HCT116 (cell line): ENCODE data around the gene EPS15. TPM values are rescaled to one million over a fixed set of nuclear protein-coding genes. Genes with fewer than 3 reads are reported as not detected.
A peak's percentile ranks its signal among the peaks of the same experiment; 100 is the strongest.

ENCODE experiments used
- ATAC-seq: fragments of 200-7000 bp; cut with Tn5 transposase; 2 replicates; pipeline ENCODE4 v1.9.1; 2020; ENCODE audit warnings: mild to moderate bottlenecking, moderate library complexity
- BruUV-seq: library from RNA; stranded (reverse); fragments of 400-500 nt; replicated peaks from 2 replicates; lab custom pipeline; 2021; lab: Mats Ljungman, UMichigan
- CTCF ChIA-PET: fragments of 300-600 bp; sonication (Branson Sonifier 250); formaldehyde crosslinking; loops from one replicate; lab custom pipeline; 2021; ENCODE audit warnings: antibody characterized with exemption; lab: Charles Lee
- POLR2A ChIA-PET: fragments of 300-600, 350-600 bp; sonication (Branson Sonifier 250); formaldehyde crosslinking; loops from one replicate; lab custom pipeline; 2021; ENCODE audit warnings: antibody characterized with exemption; lab: Charles Lee
- RAD21 ChIA-PET, 2 experiments: fragments of 300-600 bp; sonication (Branson Sonifier 250); formaldehyde crosslinking; loops; one replicate each; lab custom pipeline; 2023; ENCODE audit warnings: low total read pairs in 2 of 2; ENCODE audit not compliant: uncharacterized antibody in 2 of 2, unreplicated experiment in 2 of 2, low non-redundant PET in 1 of 2; lab: Charles Lee
- DNase-seq: peaks from one replicate; pipeline ENCODE4 v3.0.0-alpha.2; 2010; ENCODE audit warnings: low read depth, low spot score
- H2AFZ ChIP-seq: fragments of 200-600 bp; shearing (Covaris generic), sonication (generic); 2 replicates; pipeline ENCODE4 v1.6.1; 2017; ENCODE audit warnings: low read depth, mixed run types, mixed read lengths, antibody characterized with exemption, low read length; ENCODE audit not compliant: poor library complexity, severe bottlenecking
- H3K27ac ChIP-seq: 2 replicates; pipeline ENCODE4 v1.5.1; 2012; ENCODE audit warnings: low read depth, low read length
- H3K27me3 ChIP-seq: fragments of 200-600 bp; sonication (generic); 2 replicates; pipeline ENCODE4 v1.6.1; 2016; ENCODE audit warnings: mixed run types, low read length, mixed read lengths; ENCODE audit not compliant: insufficient read depth
- H3K36me3 ChIP-seq, 2 experiments: fragments of 200-500 bp in 1 of 2; fragments of 200-600 bp in 1 of 2; sonication (Bioruptor generic) in 1 of 2; sonication (generic) in 1 of 2; 2 replicates each; pipeline versions ENCODE4 v1.5.1 to v1.6.1; 2014 to 2016; ENCODE audit warnings: low read length in 2 of 2, inconsistent platforms in 1 of 2, mixed read lengths in 1 of 2, mixed run types in 1 of 2; ENCODE audit not compliant: insufficient read depth in 2 of 2, control insufficient read depth in 1 of 2
- H3K4me1 ChIP-seq, 2 experiments: fragments of 200-600 bp in 1 of 2; sonication (generic) in 1 of 2; 2 replicates each; pipeline versions ENCODE4 v1.5.1 to v1.6.1; 2012 to 2017; ENCODE audit warnings: low read length in 2 of 2, inconsistent platforms in 1 of 2, mild to moderate bottlenecking in 1 of 2, mixed read lengths in 1 of 2, mixed run types in 1 of 2, moderate library complexity in 1 of 2; ENCODE audit not compliant: insufficient read depth in 2 of 2, control insufficient read depth in 1 of 2
- H3K4me2 ChIP-seq: fragments of 200-600 bp; sonication (generic); 2 replicates; pipeline ENCODE4 v1.6.1; 2017; ENCODE audit warnings: mixed run types, low read length, mixed read lengths
- H3K4me3 ChIP-seq, 2 experiments: fragments of 200-600 bp in 1 of 2; sonication (generic) in 1 of 2; replicated peaks in 1 of 2; 2 replicates each; pipeline ENCODE4 v1.5.1; 2011 to 2016; ENCODE audit warnings: low read length in 2 of 2, control low read depth in 1 of 2, low read depth in 1 of 2, mild to moderate bottlenecking in 1 of 2, mixed read lengths in 1 of 2, mixed run types in 1 of 2
- H3K79me2 ChIP-seq: fragments of 200-600 bp; sonication (generic); 2 replicates; pipeline ENCODE4 v1.6.1; 2017; ENCODE audit warnings: mild to moderate bottlenecking, mixed run types, low read length, moderate library complexity, mixed read lengths; ENCODE audit not compliant: insufficient read depth
- H3K9ac ChIP-seq: fragments of 200-600 bp; sonication (generic); 2 replicates; pipeline ENCODE4 v1.6.1; 2016; ENCODE audit warnings: low read length, mixed read lengths
- H3K9me2 ChIP-seq: fragments of 200-600 bp; sonication (generic), shearing (Covaris generic); 2 replicates; pipeline ENCODE4 v1.6.1; 2017; ENCODE audit warnings: mixed run types, mild to moderate bottlenecking, moderate library complexity; ENCODE audit not compliant: insufficient read depth
- H3K9me3 ChIP-seq, 2 experiments: fragments of 200-500 bp in 1 of 2; fragments of 200-600 bp in 1 of 2; sonication (Bioruptor generic) in 1 of 2; sonication (generic) in 1 of 2; 2 replicates each; pipeline ENCODE4 v1.6.1; 2014 to 2017; ENCODE audit warnings: low read length in 2 of 2, mixed read lengths in 2 of 2, inconsistent platforms in 1 of 2, low read depth in 1 of 2, mild to moderate bottlenecking in 1 of 2, mixed run types in 1 of 2, moderate library complexity in 1 of 2; ENCODE audit not compliant: control insufficient read depth in 1 of 2, insufficient read depth in 1 of 2
- H4K20me1 ChIP-seq: fragments of 200-600 bp; sonication (generic), shearing (Covaris generic); 2 replicates; pipeline ENCODE4 v1.6.1; 2017; ENCODE audit warnings: mixed run types, mild to moderate bottlenecking, moderate library complexity; ENCODE audit not compliant: insufficient read depth
- ELF1 ChIP-seq: IDR thresholded peaks from 2 replicates; pipeline ENCODE4 v1.6.1; 2012; ENCODE audit warnings: low read depth, borderline replicate concordance
- FOSL1 ChIP-seq: IDR thresholded peaks from 2 replicates; pipeline ENCODE4 v1.6.1; 2012; ENCODE audit warnings: low read depth
- RAD21 ChIP-seq: IDR thresholded peaks from 2 replicates; pipeline ENCODE4 v1.6.1; 2012; ENCODE audit warnings: low read depth, mild to moderate bottlenecking
- ZFX ChIP-seq: fragments of 450-650 bp; IDR thresholded peaks from 2 replicates; pipeline ENCODE4 v1.6.1; 2017
- ZNF274 ChIP-seq: fragments of 200-500 bp; sonication (Bioruptor generic); IDR thresholded peaks from 2 replicates; pipeline ENCODE4 v1.6.1; 2014; ENCODE audit warnings: mild to moderate bottlenecking, low read depth, low read length, inconsistent platforms
- intact Hi-C: fragments of 100-400 bp; cut with micrococcal nuclease; formaldehyde crosslinking; loops from 2 replicates; pipeline ENCODE4 v1.10.0; 2022
- total RNA-seq: library from RNA; stranded (reverse); gene quantifications from one replicate; pipeline ENCODE4 v1.2.1, GENCODE V29; 2021; ENCODE audit not compliant: unreplicated experiment
- TF ChIP-seq, protein P1 (sequence below): IDR thresholded peaks from 2 replicates; pipeline ENCODE4 v1.6.1; 2011; ENCODE audit warnings: mild to moderate bottlenecking, low read length, moderate library complexity; ENCODE audit not compliant: insufficient replicate concordance; ENCODE audit errors: extremely low read depth
- TF ChIP-seq, protein P2 (sequence below), 3 experiments: fragments of 200-600 bp in 1 of 3; sonication (generic) in 1 of 3; IDR thresholded peaks in 2 of 3; conservative IDR thresholded peaks in 1 of 3; 2 replicates each; pipeline ENCODE4 v1.5.1; 2012 to 2017; ENCODE audit warnings: low read depth in 2 of 3, low read length in 2 of 3, antibody characterized with exemption in 1 of 3, borderline replicate concordance in 1 of 3, control low read depth in 1 of 3, mild to moderate bottlenecking in 1 of 3, mixed read lengths in 1 of 3, mixed run types in 1 of 3, moderate library complexity in 1 of 3; ENCODE audit not compliant: insufficient read depth in 1 of 3
- TF ChIP-seq, protein P3 (sequence below): IDR thresholded peaks from 2 replicates; pipeline ENCODE4 v1.6.1; 2012

Gene EPS15
- total RNA-seq, 1 experiment from 2014 or later = 41.2 TPM

DNA sequence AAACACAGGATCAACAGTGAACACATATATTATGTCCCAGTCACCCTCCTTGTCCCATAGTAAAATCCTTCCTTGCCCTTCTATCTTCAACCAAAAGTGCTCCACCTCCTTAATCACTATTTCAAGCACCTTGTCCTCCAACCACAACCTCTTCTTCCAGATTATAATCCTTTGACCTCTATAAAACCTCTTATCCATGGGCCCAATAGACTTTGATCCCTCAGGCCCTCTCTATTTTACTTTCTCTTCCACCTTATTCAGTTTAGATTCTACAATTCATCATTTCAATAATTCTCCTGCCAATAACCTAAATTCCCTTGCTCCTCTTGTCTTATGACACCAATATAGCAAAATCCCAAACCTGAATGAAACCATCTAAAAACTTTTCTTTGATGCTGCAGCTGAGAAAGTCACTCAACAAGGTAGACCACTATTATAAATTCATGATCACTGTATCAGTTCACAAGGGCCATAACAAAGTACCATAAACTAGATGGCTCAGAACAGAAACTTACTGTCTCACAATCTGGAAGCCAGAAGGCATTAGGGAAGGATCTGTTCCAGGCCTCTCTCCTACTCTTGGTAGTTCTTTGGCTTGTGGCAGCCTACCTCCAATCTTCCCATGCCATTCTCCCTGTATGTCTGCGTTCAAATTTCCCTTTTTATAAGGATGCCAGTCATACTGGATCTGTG lies 24.8 kb downstream of the EPS15 start:
- Histone ChIP-seq H3K79me2 (peaks cover 49% of the 10 kb centered on the region), H3K4me1 (peaks cover 0 to 3% of the 10 kb centered on the region in 2 experiments; a peak in 1 of 4 replicates), H3K4me3 (no peak overlapping the region), H3K4me2 (no peak overlapping the region), H4K20me1 (no peaks in the 10 kb centered on the region), H3K9me2 (no peaks in the 10 kb centered on the region), H3K9ac (no peak overlapping the region), H3K36me3 (no peaks in the 10 kb centered on the region), H3K27me3 (no peaks in the 10 kb centered on the region), H2AFZ (no peak overlapping the region), H3K27ac (no peak overlapping the region), H3K9me3 (no peaks in the 10 kb centered on the region)
- intact Hi-C loops = no loop called here
- ChIA-PET POLR2A (no interaction called here), CTCF (no interaction called here), RAD21 (no interaction called here)
- TSS peak; percentile 11 for BruUV-seq
- DNase-seq (no peak), ATAC-seq (no peak)
- TF ChIP-seq ELF1 (no peak), ZFX (no peak), ZNF274 (no peak), RAD21 (no peak), FOSL1 (no peak)
- TF ChIP-seq, protein P1, sequence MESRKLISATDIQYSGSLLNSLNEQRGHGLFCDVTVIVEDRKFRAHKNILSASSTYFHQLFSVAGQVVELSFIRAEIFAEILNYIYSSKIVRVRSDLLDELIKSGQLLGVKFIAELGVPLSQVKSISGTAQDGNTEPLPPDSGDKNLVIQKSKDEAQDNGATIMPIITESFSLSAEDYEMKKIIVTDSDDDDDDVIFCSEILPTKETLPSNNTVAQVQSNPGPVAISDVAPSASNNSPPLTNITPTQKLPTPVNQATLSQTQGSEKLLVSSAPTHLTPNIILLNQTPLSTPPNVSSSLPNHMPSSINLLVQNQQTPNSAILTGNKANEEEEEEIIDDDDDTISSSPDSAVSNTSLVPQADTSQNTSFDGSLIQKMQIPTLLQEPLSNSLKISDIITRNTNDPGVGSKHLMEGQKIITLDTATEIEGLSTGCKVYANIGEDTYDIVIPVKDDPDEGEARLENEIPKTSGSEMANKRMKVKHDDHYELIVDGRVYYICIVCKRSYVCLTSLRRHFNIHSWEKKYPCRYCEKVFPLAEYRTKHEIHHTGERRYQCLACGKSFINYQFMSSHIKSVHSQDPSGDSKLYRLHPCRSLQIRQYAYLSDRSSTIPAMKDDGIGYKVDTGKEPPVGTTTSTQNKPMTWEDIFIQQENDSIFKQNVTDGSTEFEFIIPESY = no peak
- TF ChIP-seq, protein P2, sequence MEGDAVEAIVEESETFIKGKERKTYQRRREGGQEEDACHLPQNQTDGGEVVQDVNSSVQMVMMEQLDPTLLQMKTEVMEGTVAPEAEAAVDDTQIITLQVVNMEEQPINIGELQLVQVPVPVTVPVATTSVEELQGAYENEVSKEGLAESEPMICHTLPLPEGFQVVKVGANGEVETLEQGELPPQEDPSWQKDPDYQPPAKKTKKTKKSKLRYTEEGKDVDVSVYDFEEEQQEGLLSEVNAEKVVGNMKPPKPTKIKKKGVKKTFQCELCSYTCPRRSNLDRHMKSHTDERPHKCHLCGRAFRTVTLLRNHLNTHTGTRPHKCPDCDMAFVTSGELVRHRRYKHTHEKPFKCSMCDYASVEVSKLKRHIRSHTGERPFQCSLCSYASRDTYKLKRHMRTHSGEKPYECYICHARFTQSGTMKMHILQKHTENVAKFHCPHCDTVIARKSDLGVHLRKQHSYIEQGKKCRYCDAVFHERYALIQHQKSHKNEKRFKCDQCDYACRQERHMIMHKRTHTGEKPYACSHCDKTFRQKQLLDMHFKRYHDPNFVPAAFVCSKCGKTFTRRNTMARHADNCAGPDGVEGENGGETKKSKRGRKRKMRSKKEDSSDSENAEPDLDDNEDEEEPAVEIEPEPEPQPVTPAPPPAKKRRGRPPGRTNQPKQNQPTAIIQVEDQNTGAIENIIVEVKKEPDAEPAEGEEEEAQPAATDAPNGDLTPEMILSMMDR (IDR thresholded peaks at IDR 0.05 in 2 of 3, conservative IDR thresholded peaks at IDR 0.05 in 1 of 3; ENCODE audit: borderline replicate concordance in 1 of 3, insufficient read depth in 1 of 3, low read depth in 2 of 3, low read length in 2 of 3) = no peak
- TF ChIP-seq, protein P3, sequence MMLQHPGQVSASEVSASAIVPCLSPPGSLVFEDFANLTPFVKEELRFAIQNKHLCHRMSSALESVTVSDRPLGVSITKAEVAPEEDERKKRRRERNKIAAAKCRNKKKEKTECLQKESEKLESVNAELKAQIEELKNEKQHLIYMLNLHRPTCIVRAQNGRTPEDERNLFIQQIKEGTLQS = no peak
